Panc1 (cell line): Measurements from ENCODE around the gene DDOST.

Experiments used
- POLR2AphosphoS5 ChIP-seq: IDR thresholded peaks from 2 replicates; pipeline ENCODE4 v1.6.1; 2012; ENCODE audit warnings: mild to moderate bottlenecking, low read depth, low read length, moderate library complexity
- TCF7L2 ChIP-seq: IDR thresholded peaks from 2 replicates; pipeline ENCODE4 v1.6.1; 2011; ENCODE audit warnings: mild to moderate bottlenecking, low read depth, low read length, inconsistent platforms
- TF ChIP-seq, protein P1 (sequence below): fragments of 450-650 bp; IDR thresholded peaks from 2 replicates; pipeline ENCODE4 v1.5.1; 2017; ENCODE audit warnings: mild to moderate bottlenecking
- TF ChIP-seq, protein P2 (sequence below), 2 experiments: IDR thresholded peaks; 2 replicates each; pipeline ENCODE4 v1.6.1; 2011 to 2012; ENCODE audit warnings: low read depth in 2 of 2, control low read depth in 1 of 2, low read length in 1 of 2, mild to moderate bottlenecking in 1 of 2, moderate library complexity in 1 of 2; ENCODE audit not compliant: insufficient read depth in 1 of 2

DNA sequence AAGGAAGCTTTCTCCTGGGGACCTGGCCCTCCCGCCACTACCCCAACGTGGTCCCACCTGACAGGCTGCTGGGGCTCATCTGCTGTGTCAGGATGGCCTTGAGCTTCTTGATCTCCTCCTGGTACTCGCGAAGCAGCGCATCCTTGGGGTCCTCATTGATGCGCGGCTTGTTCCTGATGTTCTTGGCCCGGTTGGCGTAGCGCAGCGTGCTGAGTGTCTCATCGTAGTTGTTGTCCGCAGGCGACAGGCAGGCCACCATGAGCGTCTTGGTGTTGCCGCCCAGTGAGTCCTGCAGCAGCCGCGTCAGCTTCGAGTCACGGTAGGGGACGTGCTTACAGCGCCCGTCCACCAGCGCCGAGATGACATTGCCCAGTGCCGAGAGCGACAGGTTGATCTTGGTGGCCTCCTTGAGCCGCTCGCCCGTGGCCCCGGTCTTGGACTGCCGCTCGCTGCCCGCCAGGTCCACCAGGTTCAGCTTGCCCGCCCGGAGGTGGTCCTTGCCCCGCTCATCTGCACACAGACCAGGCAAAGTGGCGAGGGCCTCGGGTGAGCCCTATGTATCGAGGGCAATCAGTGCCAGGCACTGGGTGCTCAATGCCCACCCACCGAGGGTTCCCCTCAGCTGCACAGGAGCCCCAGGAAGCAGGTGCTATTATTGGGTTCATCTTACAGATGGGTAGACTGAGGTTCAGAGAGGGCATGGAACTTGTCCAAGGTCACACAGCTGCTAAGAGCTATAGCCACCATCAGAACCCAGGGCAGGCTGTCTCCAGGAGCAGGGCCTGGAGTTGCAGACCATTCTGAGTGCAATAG lies 43.4 kb upstream of the DDOST start:
- TF ChIP-seq, protein P1, sequence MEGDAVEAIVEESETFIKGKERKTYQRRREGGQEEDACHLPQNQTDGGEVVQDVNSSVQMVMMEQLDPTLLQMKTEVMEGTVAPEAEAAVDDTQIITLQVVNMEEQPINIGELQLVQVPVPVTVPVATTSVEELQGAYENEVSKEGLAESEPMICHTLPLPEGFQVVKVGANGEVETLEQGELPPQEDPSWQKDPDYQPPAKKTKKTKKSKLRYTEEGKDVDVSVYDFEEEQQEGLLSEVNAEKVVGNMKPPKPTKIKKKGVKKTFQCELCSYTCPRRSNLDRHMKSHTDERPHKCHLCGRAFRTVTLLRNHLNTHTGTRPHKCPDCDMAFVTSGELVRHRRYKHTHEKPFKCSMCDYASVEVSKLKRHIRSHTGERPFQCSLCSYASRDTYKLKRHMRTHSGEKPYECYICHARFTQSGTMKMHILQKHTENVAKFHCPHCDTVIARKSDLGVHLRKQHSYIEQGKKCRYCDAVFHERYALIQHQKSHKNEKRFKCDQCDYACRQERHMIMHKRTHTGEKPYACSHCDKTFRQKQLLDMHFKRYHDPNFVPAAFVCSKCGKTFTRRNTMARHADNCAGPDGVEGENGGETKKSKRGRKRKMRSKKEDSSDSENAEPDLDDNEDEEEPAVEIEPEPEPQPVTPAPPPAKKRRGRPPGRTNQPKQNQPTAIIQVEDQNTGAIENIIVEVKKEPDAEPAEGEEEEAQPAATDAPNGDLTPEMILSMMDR = no peak
- TF ChIP-seq TCF7L2 (no peak), POLR2AphosphoS5 (no peak)
- TF ChIP-seq, protein P2, sequence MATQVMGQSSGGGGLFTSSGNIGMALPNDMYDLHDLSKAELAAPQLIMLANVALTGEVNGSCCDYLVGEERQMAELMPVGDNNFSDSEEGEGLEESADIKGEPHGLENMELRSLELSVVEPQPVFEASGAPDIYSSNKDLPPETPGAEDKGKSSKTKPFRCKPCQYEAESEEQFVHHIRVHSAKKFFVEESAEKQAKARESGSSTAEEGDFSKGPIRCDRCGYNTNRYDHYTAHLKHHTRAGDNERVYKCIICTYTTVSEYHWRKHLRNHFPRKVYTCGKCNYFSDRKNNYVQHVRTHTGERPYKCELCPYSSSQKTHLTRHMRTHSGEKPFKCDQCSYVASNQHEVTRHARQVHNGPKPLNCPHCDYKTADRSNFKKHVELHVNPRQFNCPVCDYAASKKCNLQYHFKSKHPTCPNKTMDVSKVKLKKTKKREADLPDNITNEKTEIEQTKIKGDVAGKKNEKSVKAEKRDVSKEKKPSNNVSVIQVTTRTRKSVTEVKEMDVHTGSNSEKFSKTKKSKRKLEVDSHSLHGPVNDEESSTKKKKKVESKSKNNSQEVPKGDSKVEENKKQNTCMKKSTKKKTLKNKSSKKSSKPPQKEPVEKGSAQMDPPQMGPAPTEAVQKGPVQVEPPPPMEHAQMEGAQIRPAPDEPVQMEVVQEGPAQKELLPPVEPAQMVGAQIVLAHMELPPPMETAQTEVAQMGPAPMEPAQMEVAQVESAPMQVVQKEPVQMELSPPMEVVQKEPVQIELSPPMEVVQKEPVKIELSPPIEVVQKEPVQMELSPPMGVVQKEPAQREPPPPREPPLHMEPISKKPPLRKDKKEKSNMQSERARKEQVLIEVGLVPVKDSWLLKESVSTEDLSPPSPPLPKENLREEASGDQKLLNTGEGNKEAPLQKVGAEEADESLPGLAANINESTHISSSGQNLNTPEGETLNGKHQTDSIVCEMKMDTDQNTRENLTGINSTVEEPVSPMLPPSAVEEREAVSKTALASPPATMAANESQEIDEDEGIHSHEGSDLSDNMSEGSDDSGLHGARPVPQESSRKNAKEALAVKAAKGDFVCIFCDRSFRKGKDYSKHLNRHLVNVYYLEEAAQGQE (IDR thresholded peaks at IDR 0.05; ENCODE audit: insufficient read depth in 1 of 2, low read depth in 2 of 2, low read length in 1 of 2) = no peak
